Mesenchymal stem cell (in vitro differentiated cells and primary cell): ENCODE measurements around the gene ASIP.
A peak's percentile ranks its signal among the peaks of the same experiment; 100 is the strongest.

ENCODE experiments used
- DNase-seq: peaks from one replicate; pipeline ENCODE4 v3.0.0-alpha.2; 2013
- H2AFZ ChIP-seq: one replicate; pipeline ENCODE4 v1.6.1; 2013; ENCODE audit warnings: low read depth, mild to moderate bottlenecking, control low read depth, inconsistent platforms, low read length, moderate library complexity
- H2AK5ac ChIP-seq: 2 replicates; pipeline ENCODE4 v1.6.1; 2013; ENCODE audit warnings: low read length, moderate library complexity, mild to moderate bottlenecking, inconsistent platforms; ENCODE audit not compliant: severe bottlenecking
- H2BK120ac ChIP-seq: one replicate; pipeline ENCODE4 v1.6.1; 2013; ENCODE audit warnings: low read depth, mild to moderate bottlenecking, inconsistent platforms, low read length, moderate library complexity
- H2BK12ac ChIP-seq, 2 experiments: one replicate each; pipeline ENCODE4 v1.6.1; 2013; ENCODE audit warnings: inconsistent platforms in 2 of 2, low read length in 2 of 2, mild to moderate bottlenecking in 2 of 2, moderate library complexity in 2 of 2, control low read depth in 1 of 2
- H2BK15ac ChIP-seq: one replicate; pipeline ENCODE4 v1.6.1; 2013; ENCODE audit warnings: mild to moderate bottlenecking, low read depth, inconsistent platforms; ENCODE audit not compliant: poor library complexity, severe bottlenecking
- H2BK5ac ChIP-seq: 2 replicates; pipeline ENCODE4 v1.6.1; 2013; ENCODE audit warnings: low read depth, mild to moderate bottlenecking, low read length, control low read depth, inconsistent platforms; ENCODE audit not compliant: poor library complexity, severe bottlenecking
- H3K14ac ChIP-seq, 2 experiments: one replicate each; pipeline ENCODE4 v1.6.1; 2013; ENCODE audit warnings: inconsistent platforms in 2 of 2, low read length in 2 of 2, control low read depth in 1 of 2, mild to moderate bottlenecking in 1 of 2, moderate library complexity in 1 of 2
- H3K18ac ChIP-seq, 2 experiments: one replicate each; pipeline ENCODE4 v1.6.1; 2013; ENCODE audit warnings: inconsistent platforms in 2 of 2, low read length in 2 of 2, control low read depth in 1 of 2, low read depth in 1 of 2, mild to moderate bottlenecking in 1 of 2
- H3K23ac ChIP-seq, 2 experiments: one replicate each; pipeline ENCODE4 v1.6.1; 2013; ENCODE audit warnings: inconsistent platforms in 2 of 2, low read length in 2 of 2, mild to moderate bottlenecking in 2 of 2, moderate library complexity in 2 of 2, control low read depth in 1 of 2
- H3K27ac ChIP-seq: 2 replicates; pipeline ENCODE4 v1.5.1; 2013; ENCODE audit warnings: mild to moderate bottlenecking, moderate library complexity, low read length, control low read depth, inconsistent platforms; ENCODE audit not compliant: poor library complexity, severe bottlenecking
- H3K27me3 ChIP-seq, 2 experiments: 2 replicates each; pipeline versions ENCODE4 v1.6.1 to v1.7.0; 2013; ENCODE audit warnings: low read length in 2 of 2, mild to moderate bottlenecking in 2 of 2, moderate library complexity in 2 of 2, control low read depth in 1 of 2, inconsistent platforms in 1 of 2; ENCODE audit not compliant: control insufficient read depth in 1 of 2, insufficient read depth in 1 of 2
- H3K36me3 ChIP-seq, 2 experiments: 2 replicates each; pipeline versions ENCODE4 v1.6.1 to v1.7.0; 2013; ENCODE audit warnings: low read length in 2 of 2, control low read depth in 1 of 2, inconsistent platforms in 1 of 2, low read depth in 1 of 2, mild to moderate bottlenecking in 1 of 2; ENCODE audit not compliant: insufficient read depth in 2 of 2, control insufficient read depth in 1 of 2
- H3K4ac ChIP-seq, 2 experiments: one replicate each; pipeline ENCODE4 v1.6.1; 2013; ENCODE audit warnings: inconsistent platforms in 2 of 2, low read length in 2 of 2, mild to moderate bottlenecking in 2 of 2, moderate library complexity in 2 of 2, control low read depth in 1 of 2, low read depth in 1 of 2
- H3K4me1 ChIP-seq: 2 replicates; pipeline ENCODE4 v1.6.1; 2013; ENCODE audit warnings: low read depth, low read length, control low read depth; ENCODE audit not compliant: control insufficient read depth, insufficient read depth
- H3K4me2 ChIP-seq: 2 replicates; pipeline ENCODE4 v1.6.1; 2013; ENCODE audit warnings: low read length, mild to moderate bottlenecking, inconsistent platforms; ENCODE audit not compliant: poor library complexity, severe bottlenecking
- H3K4me3 ChIP-seq, 2 experiments: 2 replicates each; pipeline versions ENCODE4 v1.5.1 to v1.7.0; 2013; ENCODE audit warnings: low read length in 2 of 2, mild to moderate bottlenecking in 2 of 2, control low read depth in 1 of 2, low read depth in 1 of 2; ENCODE audit not compliant: insufficient read depth in 1 of 2
- H3K79me1 ChIP-seq: replicated peaks from 2 replicates; pipeline ENCODE4 v1.6.1; 2013; ENCODE audit warnings: mild to moderate bottlenecking, control low read depth, low read length, inconsistent platforms; ENCODE audit not compliant: poor library complexity, severe bottlenecking
- H3K9ac ChIP-seq: 2 replicates; pipeline ENCODE4 v1.7.0; 2013; ENCODE audit warnings: mild to moderate bottlenecking, low read length, moderate library complexity
- H3K9me3 ChIP-seq: 2 replicates; pipeline ENCODE4 v1.7.0; 2013; ENCODE audit warnings: mild to moderate bottlenecking, low read length; ENCODE audit not compliant: control insufficient read depth
- H4K8ac ChIP-seq: one replicate; pipeline ENCODE4 v1.6.1; 2013; ENCODE audit warnings: inconsistent platforms, mild to moderate bottlenecking, low read length, moderate library complexity
- H4K91ac ChIP-seq: one replicate; pipeline ENCODE4 v1.6.1; 2013; ENCODE audit warnings: mild to moderate bottlenecking, low read length, inconsistent platforms
- WGBS: methylation state at CpG from one replicate; pipeline ENCODE4 v1.1.7; 2013; ENCODE audit warnings: mixed read lengths; 5-methylcytosine and 5-hydroxymethylcytosine counted together

Gene ASIP

DNA sequence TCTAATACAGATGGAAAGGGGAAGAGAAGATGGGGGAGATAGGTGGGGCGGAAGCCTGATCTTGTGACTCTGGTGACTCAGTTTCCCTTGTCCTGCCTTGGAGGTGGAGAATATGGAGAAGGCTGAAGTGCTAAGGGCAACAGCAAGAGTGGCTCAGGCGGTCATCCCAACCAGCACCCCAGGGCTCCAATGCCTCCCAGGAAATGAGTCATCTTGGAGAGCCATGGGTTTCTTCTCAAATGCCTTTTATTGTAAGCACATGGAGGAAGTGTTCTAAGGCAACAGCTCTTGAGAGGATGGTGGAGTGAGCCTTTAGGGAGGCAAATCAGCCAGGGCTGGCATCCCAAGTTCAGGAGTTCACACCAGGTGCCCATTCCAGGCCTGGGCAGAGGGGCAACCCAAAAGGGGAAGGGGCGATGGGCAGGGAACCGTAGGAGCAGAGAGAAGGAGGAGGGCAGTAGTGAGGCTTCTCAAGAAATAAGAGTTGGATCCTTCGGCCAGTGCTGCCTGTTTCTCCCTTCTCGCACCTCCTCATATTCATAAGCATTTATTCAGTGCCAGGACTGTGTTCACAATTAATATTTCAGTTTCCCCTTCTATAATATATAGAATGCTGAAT, 75.1 kb downstream of the ASIP start:
- 90% methylated on average over 3 of the region's 6 CpGs for WGBS
- no peak overlapping the region for H3K23ac ChIP-seq
- no peak overlapping the region for H3K27ac ChIP-seq
- no peaks in the 10 kb centered on the region for H3K36me3 ChIP-seq
- no peak overlapping the region for H2AFZ ChIP-seq
- no peak overlapping the region for H3K18ac ChIP-seq
- no peak overlapping the region for H3K9ac ChIP-seq
- H4K8ac ChIP-seq, result no peak overlapping the region
- no peak overlapping the region for H3K14ac ChIP-seq
- no peak overlapping the region for H2AK5ac ChIP-seq
- peak overlapping the region in 1 of 2 experiments; percentile 14 for H3K4me3 ChIP-seq
- DNase-seq, result peak; percentile 29
- H2BK5ac ChIP-seq, result no peak overlapping the region
- H3K4me2 ChIP-seq, result no peak overlapping the region
- no peak overlapping the region for H2BK15ac ChIP-seq
- H3K27me3 ChIP-seq, result peaks cover 4 to 8% of the 10 kb centered on the region in 2 experiments
- H3K9me3 ChIP-seq, result no peaks in the 10 kb centered on the region
- no peak overlapping the region for H3K4ac ChIP-seq
- no peaks in the 10 kb centered on the region for H3K79me1 ChIP-seq
- no peak overlapping the region for H2BK12ac ChIP-seq
- no peak overlapping the region for H2BK120ac ChIP-seq
- peaks cover 21% of the 10 kb centered on the region for H3K4me1 ChIP-seq
- no peak overlapping the region for H4K91ac ChIP-seq
